Panc1 (cell line): ENCODE results near the gene HCST. TPM values are rescaled to one million over a fixed set of nuclear protein-coding genes. Genes with fewer than 3 reads are reported as not detected.
A peak's percentile ranks its signal among the peaks of the same experiment; 100 is the strongest.

Source experiments
- ATAC-seq: fragments of 200-7000 bp; cut with Tn5 transposase; 2 replicates; pipeline ENCODE4 v1.9.1; 2020; ENCODE audit warnings: mild to moderate bottlenecking, moderate library complexity
- BruUV-seq: library from RNA; stranded (reverse); fragments of 400-500 nt; replicated peaks from 2 replicates; lab custom pipeline; 2021; lab: Mats Ljungman, UMichigan
- CTCF ChIA-PET: fragments of 300-600 bp; sonication (Branson Sonifier 250); formaldehyde crosslinking; loops from one replicate; lab custom pipeline; 2022; ENCODE audit warnings: antibody characterized with exemption; lab: Charles Lee
- POLR2A ChIA-PET: fragments of 300-600 bp; sonication (Branson Sonifier 250); formaldehyde crosslinking; loops from one replicate; lab custom pipeline; 2022; ENCODE audit warnings: antibody characterized with exemption; lab: Charles Lee
- DNase-seq: peaks from one replicate; pipeline ENCODE4 v3.0.0-alpha.2; 2010; ENCODE audit warnings: low read depth, low spot score
- H3K27ac ChIP-seq: 2 replicates; pipeline ENCODE4 v1.5.1; 2011; ENCODE audit warnings: mild to moderate bottlenecking, low read length, inconsistent platforms
- H3K27me3 ChIP-seq: fragments of 200-500 bp; sonication (Bioruptor generic); 2 replicates; pipeline ENCODE4 v1.6.0; 2014; ENCODE audit warnings: low read length, inconsistent platforms; ENCODE audit not compliant: control insufficient read depth, insufficient read depth
- H3K36me3 ChIP-seq: fragments of 200-500 bp; sonication (Bioruptor generic); 2 replicates; pipeline ENCODE4 v1.5.1; 2014; ENCODE audit warnings: inconsistent platforms, mild to moderate bottlenecking, low read length, moderate library complexity; ENCODE audit not compliant: control insufficient read depth, insufficient read depth
- H3K4me1 ChIP-seq: 2 replicates; pipeline ENCODE4 v1.5.1; 2011; ENCODE audit warnings: inconsistent platforms, mild to moderate bottlenecking, low read length, moderate library complexity; ENCODE audit not compliant: control insufficient read depth, insufficient read depth
- H3K4me3 ChIP-seq, 2 experiments: 2 replicates each; pipeline ENCODE4 v1.5.1; 2011 to 2012; ENCODE audit warnings: low read depth in 2 of 2, low read length in 2 of 2, mild to moderate bottlenecking in 2 of 2, inconsistent platforms in 1 of 2, moderate library complexity in 1 of 2
- H3K9me3 ChIP-seq: fragments of 200-500 bp; sonication (Bioruptor generic); 2 replicates; pipeline ENCODE4 v1.5.1; 2014; ENCODE audit warnings: low read depth, mild to moderate bottlenecking, inconsistent platforms, low read length, moderate library complexity; ENCODE audit not compliant: control insufficient read depth, insufficient read depth
- CTCF ChIP-seq: fragments of 450-650 bp; IDR thresholded peaks from 2 replicates; pipeline ENCODE4 v1.5.1; 2017; ENCODE audit warnings: mild to moderate bottlenecking
- POLR2AphosphoS5 ChIP-seq: IDR thresholded peaks from 2 replicates; pipeline ENCODE4 v1.6.1; 2012; ENCODE audit warnings: mild to moderate bottlenecking, low read depth, low read length, moderate library complexity
- REST ChIP-seq, 2 experiments: IDR thresholded peaks; 2 replicates each; pipeline ENCODE4 v1.6.1; 2011 to 2012; ENCODE audit warnings: low read depth in 2 of 2, control low read depth in 1 of 2, low read length in 1 of 2, mild to moderate bottlenecking in 1 of 2, moderate library complexity in 1 of 2; ENCODE audit not compliant: insufficient read depth in 1 of 2
- SIN3A ChIP-seq: IDR thresholded peaks from 2 replicates; pipeline ENCODE4 v1.6.1; 2012; ENCODE audit warnings: low read depth, mild to moderate bottlenecking, low read length, moderate library complexity, borderline replicate concordance; ENCODE audit not compliant: insufficient read depth
- TCF7L2 ChIP-seq: IDR thresholded peaks from 2 replicates; pipeline ENCODE4 v1.6.1; 2011; ENCODE audit warnings: mild to moderate bottlenecking, low read depth, low read length, inconsistent platforms
- in situ Hi-C: cut with HindIII; loops from 2 replicates; pipeline ENCODE4 v1.10.0; 2016; ENCODE audit warnings: low sequenced_read_pairs, low pct_unique_long_range_greater_than_20kb
- intact Hi-C: fragments of 100-400 bp; cut with micrococcal nuclease; formaldehyde crosslinking; loops from one replicate; pipeline ENCODE4 v1.10.0; 2022; ENCODE audit not compliant: unreplicated experiment
- total RNA-seq: library from RNA; stranded (reverse); gene quantifications from one replicate; pipeline ENCODE4 v1.2.1, GENCODE V29; 2021; ENCODE audit not compliant: unreplicated experiment

Gene HCST
- total RNA-seq, 1 experiment from 2014 or later, result 2.9 TPM

GRCh38 chr19:35911790-35912189 lies 9.5 kb downstream of the HCST start:
- Histone ChIP-seq H3K27ac (no peak overlapping the region), H3K9me3 (no peaks in the 10 kb centered on the region), H3K4me1 (no peaks in the 10 kb centered on the region), H3K4me3 (no peak overlapping the region), H3K27me3 (no peaks in the 10 kb centered on the region), H3K36me3 (no peaks in the 10 kb centered on the region)
- ChIA-PET POLR2A (no interaction called here), CTCF (interaction anchor here (1.4 kb wide), 1 partner anchor 19 kb away, joined by 5 read pairs; no protein-coding TSS in a partner anchor)
- DNase-seq (no peak), ATAC-seq (peak; percentile 44)
- no peak for TF ChIP-seq TCF7L2
- TF ChIP-seq POLR2AphosphoS5, result no peak
- no peak for TF ChIP-seq CTCF
- TF ChIP-seq REST (IDR thresholded peaks at IDR 0.05; ENCODE audit: insufficient read depth in 1 of 2, low read depth in 2 of 2, low read length in 1 of 2), result no peak
- no peak for TF ChIP-seq SIN3A
- no TSS peak for BruUV-seq
- in situ Hi-C loops (loop anchor here (10.0 kb wide), 1 partner anchor 57 kb away; the partner anchor contains the start of genes KIRREL2 and NPHS1), intact Hi-C loops (no loop called here)

- TF ChIP-seq TCF7L2 (no peak), SIN3A (no peak), POLR2AphosphoS5 (no peak), CTCF (no peak), REST (IDR thresholded peaks at IDR 0.05; ENCODE audit: insufficient read depth in 1 of 2, low read depth in 2 of 2, low read length in 1 of 2) (no peak)
- no peak for ATAC-seq
- Histone ChIP-seq H3K9me3 (no peaks in the 10 kb centered on the region), H3K36me3 (no peaks in the 10 kb centered on the region), H3K27ac (no peak overlapping the region), H3K27me3 (no peaks in the 10 kb centered on the region), H3K4me1 (no peaks in the 10 kb centered on the region), H3K4me3 (no peak overlapping the region)
- ChIA-PET CTCF (no interaction called here), POLR2A (no interaction called here)
- no TSS peak for BruUV-seq
- intact Hi-C loops, result no loop called here
- in situ Hi-C loops, result loop anchor here (10.0 kb wide), 1 partner anchor 59 kb away; the partner anchor contains the start of genes KIRREL2 and NPHS1
- no peak for DNase-seq
Observed at GRCh38 chr19:35913589-35913988, 11.3 kb downstream of the HCST start.
